ENCODE data around the gene NR5A2.
A peak's percentile ranks its signal among the peaks of the same experiment; 100 is the strongest.

The NR5A2 gene

DNA sequence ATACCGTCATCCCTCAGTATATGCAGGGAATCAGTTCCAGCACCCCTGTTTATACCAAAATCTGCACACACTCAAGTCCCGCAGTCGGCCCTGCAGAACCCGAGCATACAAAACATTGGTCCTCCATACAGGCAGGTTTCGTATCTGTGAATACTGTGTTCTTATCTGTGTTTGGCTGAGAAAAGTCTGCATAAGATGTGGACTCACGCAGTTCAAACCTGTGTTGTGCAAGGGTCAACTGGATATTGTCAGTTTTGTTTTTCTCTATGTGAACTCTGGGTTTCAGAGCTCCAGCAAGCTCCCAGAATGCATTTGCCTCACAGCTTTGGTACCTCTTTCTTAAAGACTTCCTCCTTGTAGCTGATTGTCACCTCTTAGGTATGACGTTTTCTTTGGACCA is 100.6 kb downstream of the NR5A2 start:
- DNase-seq (ENCODE audit: low spot score): no peak

GRCh38 chr1:200128944-200129879 is 101.7 kb downstream of the NR5A2 start:
- peak; percentile 6 for DNase-seq (ENCODE audit: low spot score)

- DNase-seq (ENCODE audit: low spot score): no peak
Measured at GRCh38 chr1:200130552-200130951, 103.0 kb downstream of the NR5A2 start.

- DNase-seq (ENCODE audit: low spot score): no peak
Measured at GRCh38 chr1:200131551-200132125, 104.1 kb downstream of the NR5A2 start.

GRCh38 chr1:200133123-200133522 is 105.6 kb downstream of the NR5A2 start:
- DNase-seq (ENCODE audit: low spot score): no peak

GRCh38 chr1:200134116-200134515 is 106.6 kb downstream of the NR5A2 start:
- no peak for DNase-seq (ENCODE audit: low spot score)

DNA sequence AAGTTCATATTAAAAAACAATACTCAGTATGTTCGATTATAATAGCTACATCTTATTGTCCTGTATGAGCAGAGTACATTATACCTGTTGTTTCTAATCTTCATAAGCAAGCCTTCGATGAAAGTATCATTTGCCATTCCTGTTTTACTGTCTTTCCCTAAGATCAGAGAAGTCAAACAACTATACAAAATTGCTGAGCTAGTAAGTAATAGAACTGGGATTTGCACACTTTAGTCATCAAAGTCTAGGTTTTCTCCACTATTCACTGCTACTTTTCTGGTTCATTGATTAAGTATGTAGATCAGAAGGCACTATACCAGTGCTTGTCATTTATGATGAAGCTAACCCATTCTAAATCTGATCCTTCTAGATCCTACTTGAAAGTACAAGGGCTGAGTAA is 108.9 kb downstream of the NR5A2 start:
- no peak for DNase-seq (ENCODE audit: low spot score)

GRCh38 chr1:200139661-200140250 is 112.2 kb downstream of the NR5A2 start:
- DNase-seq (ENCODE audit: low spot score): peak; percentile 40

DNA sequence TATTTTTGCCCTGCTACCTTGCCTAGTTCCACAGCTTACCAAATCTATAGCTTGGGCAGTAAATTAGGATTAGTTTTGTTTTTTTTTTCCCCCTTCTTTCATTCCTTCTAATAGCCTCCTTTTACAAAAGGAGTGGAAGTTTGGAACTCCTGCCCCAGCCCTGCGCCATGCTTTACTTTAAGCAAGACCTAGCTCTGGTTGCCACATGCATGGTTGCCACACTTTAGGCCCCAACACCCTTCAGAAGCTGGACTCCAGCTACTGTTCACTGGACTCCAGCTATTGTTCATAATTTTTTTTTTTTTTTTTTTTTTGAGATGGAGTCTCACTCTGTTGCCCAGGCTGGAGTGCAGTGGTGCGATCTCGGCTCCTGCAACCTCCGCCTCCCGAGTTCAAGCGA is 115.8 kb downstream of the NR5A2 start:
- DNase-seq (ENCODE audit: low spot score): no peak

DNA sequence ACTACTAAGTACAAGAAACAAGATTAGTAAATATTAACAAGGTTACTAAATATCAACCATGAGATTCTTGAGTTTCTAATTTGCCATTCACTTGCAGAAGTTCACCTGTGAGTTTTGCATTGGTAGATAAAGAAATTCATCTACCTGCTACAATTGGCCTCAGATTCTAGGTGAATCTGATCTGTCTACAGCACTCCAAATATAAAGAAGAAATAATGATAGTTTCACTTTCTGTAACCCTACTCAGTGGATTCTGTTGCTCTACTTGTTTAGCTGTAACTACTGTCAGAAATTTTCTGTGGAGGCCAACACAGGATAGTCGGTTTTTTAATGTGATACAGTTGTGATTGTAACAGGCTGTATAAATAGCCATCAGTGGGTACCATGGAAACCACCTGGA is 118.6 kb downstream of the NR5A2 start:
- DNase-seq (ENCODE audit: low spot score): no peak

- no peak for DNase-seq (ENCODE audit: low spot score)
Measured at GRCh38 chr1:200147094-200147493, 119.6 kb downstream of the NR5A2 start.

DNA sequence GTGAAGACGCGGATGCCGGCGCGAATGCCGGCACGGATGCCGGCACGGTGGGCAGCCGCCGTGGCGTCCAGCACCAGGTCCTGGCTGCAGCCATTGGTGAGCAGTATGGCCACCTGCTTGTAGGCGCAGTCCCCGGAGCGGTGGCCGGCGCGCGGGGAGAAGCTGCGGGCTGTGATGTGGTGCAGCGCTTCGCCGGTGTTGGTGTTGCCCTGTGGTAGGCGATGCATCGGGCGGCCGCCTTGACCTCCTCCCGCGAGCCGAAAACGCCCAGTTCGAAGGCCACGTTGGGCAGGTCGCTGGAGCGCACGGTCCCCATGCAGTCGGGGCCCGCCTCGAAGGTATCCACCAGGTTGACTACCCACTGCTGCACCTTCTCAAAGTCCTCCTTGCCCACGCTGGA is 120.2 kb downstream of the NR5A2 start:
- no peak for DNase-seq (ENCODE audit: low spot score)

DNA sequence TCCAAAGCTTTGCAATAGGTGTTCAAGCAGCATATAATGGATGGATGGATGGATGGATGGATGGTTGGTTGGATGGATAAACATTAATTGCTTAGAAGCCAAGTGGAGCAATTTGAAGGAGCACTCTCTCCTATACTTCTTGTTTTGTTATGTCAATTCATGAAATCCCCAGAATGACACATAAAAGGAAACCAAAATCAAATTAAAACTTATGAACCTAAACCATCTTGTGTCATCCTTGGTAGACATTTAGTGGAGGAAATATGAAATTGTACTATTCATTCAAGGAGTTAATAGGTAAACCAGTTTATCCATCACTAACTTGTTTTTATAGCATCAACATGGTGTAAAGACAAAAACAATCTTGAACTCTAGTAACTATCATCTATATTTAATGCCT is 122.5 kb downstream of the NR5A2 start:
- no peak for DNase-seq (ENCODE audit: low spot score)

DNA sequence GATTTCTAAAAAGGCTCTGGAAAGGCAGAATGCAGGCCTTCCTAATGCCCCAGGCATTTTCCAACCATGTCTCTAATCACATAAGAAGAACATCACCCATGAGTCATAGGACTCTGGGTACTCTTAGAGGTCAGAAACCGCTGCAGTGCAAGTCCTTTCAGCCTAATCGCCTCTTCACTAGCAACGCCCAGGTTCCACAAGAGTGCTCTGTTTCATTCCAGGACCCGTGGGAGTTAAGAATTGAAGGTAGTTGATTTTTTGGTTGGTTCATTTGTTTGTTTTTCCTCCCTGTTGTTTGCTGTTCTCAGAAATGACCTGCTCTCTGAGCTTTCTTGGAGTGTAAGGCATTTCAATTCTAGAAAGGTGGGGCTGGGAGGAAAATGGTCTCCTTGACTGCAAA is 123.2 kb downstream of the NR5A2 start:
- DNase-seq (ENCODE audit: low spot score): no peak

GRCh38 chr1:200152336-200152735 is 124.8 kb downstream of the NR5A2 start:
- no peak for DNase-seq (ENCODE audit: low spot score)

DNA sequence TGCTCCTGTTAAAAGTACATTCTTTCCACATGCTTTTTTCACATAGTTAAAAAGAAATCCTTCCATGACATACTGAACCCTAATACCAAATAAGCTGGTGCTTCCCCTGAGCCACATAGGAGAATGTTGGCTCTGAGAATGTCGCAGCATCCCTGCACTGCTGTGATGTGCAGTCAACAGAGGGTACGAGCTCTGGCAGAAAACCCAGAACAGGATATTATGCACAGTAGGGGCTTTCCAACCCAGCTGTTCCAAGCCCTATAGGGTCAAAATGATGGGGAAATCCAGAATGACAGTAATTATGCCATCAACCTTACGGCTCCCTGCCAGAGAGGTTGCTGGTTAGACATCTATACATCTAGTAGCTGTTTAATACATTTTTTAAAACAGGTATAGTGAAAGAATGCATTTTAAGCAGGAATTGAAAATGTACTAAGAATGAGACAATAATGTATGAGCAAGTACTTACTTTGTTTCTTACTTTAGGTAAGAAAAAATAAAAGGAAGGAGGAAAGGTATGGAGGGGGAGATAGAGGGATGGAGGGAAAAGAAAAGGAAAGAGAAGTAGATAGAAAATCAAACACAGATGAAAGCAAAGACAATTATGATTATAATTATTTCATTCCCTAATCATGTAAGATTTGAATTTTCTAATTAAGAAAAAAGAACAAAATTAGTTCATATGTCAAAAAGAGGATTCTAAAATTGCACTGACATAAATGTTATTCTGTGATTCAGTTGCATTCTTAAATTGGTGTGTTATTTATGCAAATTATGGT is 126.0 kb downstream of the NR5A2 start:
- DNase-seq (ENCODE audit: low spot score): peak; percentile 44

DNA sequence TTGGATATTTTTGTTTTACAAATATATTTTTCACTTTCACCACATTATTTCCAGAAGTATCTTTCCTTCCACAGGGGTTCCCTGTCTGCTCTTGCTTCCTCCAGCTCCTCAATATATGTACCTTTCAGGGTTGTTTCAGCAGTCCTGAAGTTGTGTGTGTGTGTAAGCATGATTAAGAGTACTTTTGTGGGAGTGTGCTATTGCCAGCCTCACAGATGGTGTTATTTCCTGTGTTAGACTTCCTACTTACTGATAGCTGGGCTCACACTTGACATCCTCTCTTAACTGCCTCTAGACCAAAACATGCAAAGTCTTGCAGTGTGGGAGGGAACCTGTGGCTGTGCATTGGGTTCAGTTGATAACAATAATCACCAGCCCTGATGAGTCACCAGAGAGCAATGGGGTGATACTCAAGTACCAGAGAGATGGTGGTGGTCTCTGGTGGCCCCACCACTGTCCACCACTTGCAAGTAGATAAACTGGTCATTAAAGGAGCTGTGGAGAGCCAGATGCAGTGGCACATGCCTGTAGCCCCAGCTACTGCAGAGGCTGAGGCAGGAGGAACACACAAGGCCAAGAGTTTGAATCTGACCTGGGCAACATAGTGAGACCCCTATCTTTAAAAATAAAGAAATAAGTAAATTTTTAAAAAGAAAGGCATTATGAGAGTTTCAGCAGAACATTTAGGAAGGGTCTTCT is 126.7 kb downstream of the NR5A2 start:
- peak; percentile 73 for DNase-seq (ENCODE audit: low spot score)

- no peak for DNase-seq (ENCODE audit: low spot score)
Measured at GRCh38 chr1:200157715-200158114, 130.2 kb downstream of the NR5A2 start.

DNA sequence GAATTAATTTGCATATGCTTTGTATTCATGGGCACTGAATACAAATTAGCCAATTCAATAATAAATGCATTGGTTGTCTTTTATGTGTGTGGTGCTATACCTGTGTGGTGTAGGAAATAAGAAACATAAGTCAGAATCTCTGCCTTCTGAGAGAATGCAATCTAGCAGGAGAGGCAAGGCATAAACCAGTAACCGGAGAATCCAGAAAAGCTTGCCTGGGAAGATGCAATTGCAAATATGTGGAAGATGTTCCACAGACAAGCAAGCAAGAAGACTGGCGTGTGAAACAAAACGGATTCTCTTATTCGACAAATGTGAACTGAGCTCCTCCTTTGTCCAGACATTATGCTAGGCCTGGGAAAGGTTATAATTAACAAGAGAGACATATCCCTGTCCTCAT is 134.3 kb downstream of the NR5A2 start:
- no peak for DNase-seq (ENCODE audit: low spot score)

DNA sequence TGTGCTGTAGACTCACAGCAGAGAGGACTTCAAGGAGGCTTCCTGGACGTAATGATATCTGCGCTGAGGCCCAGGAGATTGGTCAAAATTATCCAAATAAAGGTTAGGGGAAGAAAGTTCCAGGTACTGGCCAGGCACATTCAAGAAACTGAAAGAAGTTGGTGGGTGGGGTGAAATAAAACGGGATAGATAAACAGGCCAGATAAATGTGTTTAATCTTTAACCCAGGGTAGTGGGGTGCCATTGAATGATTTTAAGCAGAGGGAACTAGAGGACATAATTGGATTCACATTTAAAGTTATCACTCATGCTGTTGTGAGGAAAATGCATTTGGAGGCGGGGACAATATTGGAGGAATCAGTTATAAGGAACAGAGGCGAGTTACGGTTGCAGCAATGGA is 134.7 kb downstream of the NR5A2 start:
- no peak for DNase-seq (ENCODE audit: low spot score)

GRCh38 chr1:200162877-200163276 is 135.4 kb downstream of the NR5A2 start:
- DNase-seq (ENCODE audit: low spot score): no peak

- no peak for DNase-seq (ENCODE audit: low spot score)
Measured at GRCh38 chr1:200163911-200164310, 136.4 kb downstream of the NR5A2 start.

All from CD4-positive, alpha-beta T cell treated with Interleukin-6 at 100 ng/mL for 8 hours (primary cell).